PC-9 (cell line): Measurements from ENCODE around the gene CLIP1.

Experiments used
- CTCF ChIP-seq: fragments of 200-600 bp; sonication (generic); conservative IDR thresholded peaks from 2 replicates; pipeline ENCODE4 v1.6.1; 2017; ENCODE audit warnings: mixed run types, antibody characterized with exemption, mild to moderate bottlenecking, moderate library complexity
- EZH2 ChIP-seq: fragments of 200-600 bp; sonication (generic); IDR thresholded peaks from 2 replicates; pipeline ENCODE4 v1.8.0; 2017; ENCODE audit warnings: antibody characterized with exemption, low read depth

- TF ChIP-seq CTCF = no peak
- no peak for TF ChIP-seq EZH2
Measured at GRCh38 chr12:122323311-122324019, 99.0 kb downstream of the CLIP1 start.
